Mucosa of descending colon (tissue), 3 donors: ENCODE measurements around the gene PRAMEF12. TPM values are rescaled to one million over a fixed set of nuclear protein-coding genes. Genes with fewer than 3 reads are reported as not detected.
"Not testable (repeated sequence)": the region's sequence is repeated elsewhere in the genome, so short reads cannot be mapped to it uniquely, and the experiment has no call there.

ENCODE experiments used
- ATAC-seq: fragments of 200-7000 bp; cut with Tn5 transposase; one replicate; pipeline ENCODE4 v1.9.1; 2020; ENCODE audit warnings: mild to moderate bottlenecking, moderate library complexity
- DNase-seq, 3 donors: peaks; one replicate each; pipeline ENCODE4 v3.0.0-alpha.2; 2020
- H3K36me3 ChIP-seq: fragments of 200-600 bp; one replicate; pipeline ENCODE4 v1.8.0; 2021; ENCODE audit warnings: low read depth, mild to moderate bottlenecking
- H3K4me1 ChIP-seq: fragments of 200-600 bp; one replicate; pipeline ENCODE4 v1.8.0; 2021; ENCODE audit warnings: low read depth, mild to moderate bottlenecking
- H3K4me3 ChIP-seq: fragments of 200-600 bp; one replicate; pipeline ENCODE4 v1.8.0; 2021; ENCODE audit warnings: mild to moderate bottlenecking
- H3K9me3 ChIP-seq: fragments of 200-600 bp; one replicate; pipeline ENCODE4 v1.8.0; 2021; ENCODE audit warnings: mild to moderate bottlenecking
- CTCF ChIP-seq: fragments of 200-600 bp; IDR thresholded peaks from one replicate; pipeline ENCODE4 v1.8.0; 2022; ENCODE audit warnings: antibody characterized with exemption, mild to moderate bottlenecking
- intact Hi-C, 2 donors: fragments of 100-400 bp; cut with DNase I in 1 of 2; cut with micrococcal nuclease in 1 of 2; formaldehyde crosslinking; loops; one replicate each; pipeline versions ENCODE4 v1.11.0 to v1.11.1; 2022; cut with DNase I, micrococcal nuclease
- total RNA-seq, 3 donors: library from RNA; stranded (reverse); fragmentation: NEBNext Ultra II Directional in 2 of 3; extraction: Animal tissue kit (Norgen Biotek cat#: 25700) in 2 of 3; gene quantifications; one replicate each; pipeline versions ENCODE4 v1.2.1 to v1.2.4, GENCODE V29; 2021 to 2023
- donor health status: DM: no; HTN: no; CAD: no; lungs with moderate emphysema.
- donor health status: DM: no; HTN: no; CAD: no.
- donor health status: DM: no; HTN: yes; CAD: no.

Gene PRAMEF12
- total RNA-seq, 3 donors from 2014 or later, result not detected

- no peaks in the 10 kb centered on the region for H3K9me3 ChIP-seq
- no peaks in the 10 kb centered on the region for H3K4me1 ChIP-seq
- TF ChIP-seq CTCF, result no peak
- H3K4me3 ChIP-seq, result no peak overlapping the region
- no peaks in the 10 kb centered on the region for H3K36me3 ChIP-seq
- no peak for ATAC-seq
- intact Hi-C loops, result no loop called here
- DNase-seq, result no peak
Measured at GRCh38 chr1:12799730-12800129, 26.2 kb downstream of the PRAMEF12 start.

GRCh38 chr1:12809933-12810332 is 36.4 kb downstream of the PRAMEF12 start:
- DNase-seq (no peak), ATAC-seq (no peak)
- H3K4me1 ChIP-seq, result no peaks in the 10 kb centered on the region
- no peak overlapping the region for H3K4me3 ChIP-seq
- no peak for TF ChIP-seq CTCF
- intact Hi-C loops, result no loop called here
- H3K9me3 ChIP-seq, result no peaks in the 10 kb centered on the region
- no peaks in the 10 kb centered on the region for H3K36me3 ChIP-seq

GRCh38 chr1:12810691-12811408 is 37.3 kb downstream of the PRAMEF12 start:
- no peak for ATAC-seq
- intact Hi-C loops, result no loop called here

DNA sequence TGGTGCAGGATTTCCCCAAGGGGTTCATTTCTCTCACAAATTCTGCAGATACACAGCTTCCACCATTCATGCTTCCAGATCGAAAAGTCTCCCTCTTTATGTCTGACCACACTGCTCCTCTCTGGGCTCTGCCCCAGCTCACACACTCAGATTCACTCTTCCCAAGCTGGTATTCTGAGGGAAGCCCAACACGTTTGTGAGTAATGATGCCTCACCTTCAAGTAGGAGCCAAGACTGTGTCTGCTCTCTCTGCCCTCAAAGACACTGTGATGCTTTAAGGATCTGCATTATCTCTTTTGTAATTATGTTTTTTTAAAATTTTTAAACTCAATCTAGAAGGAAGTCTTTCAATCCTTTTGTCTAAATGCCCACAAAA is 37.9 kb downstream of the PRAMEF12 start:
- intact Hi-C loops, result no loop called here
- no peak overlapping the region for H3K4me3 ChIP-seq
- TF ChIP-seq CTCF, result no peak
- DNase-seq (no peak), ATAC-seq (no peak)
- H3K9me3 ChIP-seq, result no peaks in the 10 kb centered on the region
- H3K36me3 ChIP-seq, result no peaks in the 10 kb centered on the region
- no peaks in the 10 kb centered on the region for H3K4me1 ChIP-seq

More at GRCh38 chr1:12810691-12811408, 37.3 kb downstream of the PRAMEF12 start:
- TF ChIP-seq CTCF, result no peak
- DNase-seq, result no peak
- Histone ChIP-seq H3K36me3 (no peaks in the 10 kb centered on the region), H3K4me3 (no peak overlapping the region), H3K4me1 (no peaks in the 10 kb centered on the region), H3K9me3 (no peaks in the 10 kb centered on the region)

DNA sequence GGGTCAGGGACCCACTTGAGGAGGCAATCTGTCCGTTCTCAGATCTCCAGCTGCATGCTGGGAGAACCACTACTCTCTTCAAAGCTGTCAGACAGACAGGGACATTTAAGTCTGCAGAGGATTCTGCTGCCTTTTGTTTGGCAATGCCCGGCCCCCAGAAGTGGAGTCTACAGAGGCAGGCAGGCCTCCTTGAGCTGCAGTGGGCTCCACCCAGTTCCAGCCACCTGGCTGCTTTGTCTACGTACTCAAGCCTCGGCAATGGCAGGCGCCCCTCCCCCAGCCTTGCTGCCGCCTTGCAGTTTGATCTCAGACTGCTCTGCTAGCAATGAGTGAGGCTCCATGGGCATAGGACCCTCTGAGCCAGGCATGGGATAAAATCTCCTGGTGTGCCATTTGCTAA is 45.5 kb downstream of the PRAMEF12 start:
- DNase-seq, ATAC-seq, intact Hi-C loops, H3K4me3 ChIP-seq, H3K9me3 ChIP-seq, H3K36me3 ChIP-seq, H3K4me1 ChIP-seq: not testable (repeated sequence)

Other genes with a start within 250 kb of the PRAMEF12 start
- gene DHRS3, start 155.5 kb upstream of the PRAMEF12 start, total RNA-seq, result 100 to 1,000 TPM in 1 of 3 donors, 10 to 100 TPM in 2; 85.9 to 141 (median 90.1) TPM
- gene AADACL4, start 129.7 kb upstream of the PRAMEF12 start, total RNA-seq, result not detected
- not detected for gene AADACL3, start 57.6 kb upstream of the PRAMEF12 start, total RNA-seq
- gene CFAP107, start 27.5 kb upstream of the PRAMEF12 start, total RNA-seq, result not detected
- gene PRAMEF1, start 17.7 kb downstream of the PRAMEF12 start, total RNA-seq, result not detected
- not detected for gene PRAMEF11, start 57.7 kb downstream of the PRAMEF12 start, total RNA-seq
- not detected for gene HNRNPCL1, start 75.0 kb downstream of the PRAMEF12 start, total RNA-seq
- gene PRAMEF2, start 83.3 kb downstream of the PRAMEF12 start, total RNA-seq, result not detected
- not detected for gene PRAMEF4, start 112.5 kb downstream of the PRAMEF12 start, total RNA-seq
- gene PRAMEF10, start 124.5 kb downstream of the PRAMEF12 start, total RNA-seq, result not detected
- gene PRAMEF7, start 142.9 kb downstream of the PRAMEF12 start, total RNA-seq, result not detected
- not detected for gene PRAMEF6, start 173.8 kb downstream of the PRAMEF12 start, total RNA-seq